GM12878 (cell line): ENCODE measurements around the gene KIN. TPM values are rescaled to one million over a fixed set of nuclear protein-coding genes. Genes with fewer than 3 reads are reported as not detected.
"Not testable (repeated sequence)": the region's sequence is repeated elsewhere in the genome, so short reads cannot be mapped to it uniquely, and the experiment has no call there.

ENCODE experiments used
- ATAC-seq: fragments of 200-7000 bp; cut with Tn5 transposase; 3 replicates; pipeline ENCODE4 v1.9.1; 2020; ENCODE audit warnings: mild to moderate bottlenecking, moderate library complexity
- BruUV-seq: library from RNA; stranded (reverse); fragments of 400-500 nt; replicated peaks from 2 replicates; lab custom pipeline; 2021; lab: Mats Ljungman, UMichigan
- CTCF ChIA-PET: fragments of 300-600 bp; sonication (Branson Sonifier 250); formaldehyde crosslinking; extraction: SDS; loops from one replicate; lab custom pipeline; 2021; ENCODE audit warnings: inconsistent platforms; lab: Yijun Ruan, JAX
- POLR2A ChIA-PET: fragments of 350-600 bp; formaldehyde crosslinking; extraction: SDS; loops from one replicate; lab custom pipeline; 2021; ENCODE audit warnings: inconsistent platforms; lab: Charles Lee
- RAD21 ChIA-PET: fragments of 300-600 bp; sonication (Branson Sonifier 250); formaldehyde crosslinking; loops from one replicate; lab custom pipeline; 2023; ENCODE audit warnings: antibody characterized with exemption; ENCODE audit not compliant: unreplicated experiment; lab: Charles Lee
- SMC1A ChIA-PET: fragments of 300-600 bp; sonication (Branson Sonifier 250); formaldehyde crosslinking; loops from one replicate; lab custom pipeline; 2023; ENCODE audit not compliant: unreplicated experiment, uncharacterized antibody; lab: Charles Lee
- DNase-seq: peaks from one replicate; pipeline ENCODE4 v3.0.0-alpha.2; 2011; ENCODE audit warnings: low read depth, low spot score
- FAIRE-seq: peaks from 3 replicates; lab custom pipeline; 2011; peaks lifted over from hg19 to GRCh38; lab: Jason Lieb, UNC
- H2AFZ ChIP-seq: 2 replicates; pipeline ENCODE4 v1.6.0; 2011; ENCODE audit warnings: low read depth, low read length, control low read depth; ENCODE audit not compliant: control insufficient read depth
- H3K27ac ChIP-seq: 2 replicates; pipeline ENCODE4 v1.5.1; 2011; ENCODE audit warnings: control low read depth; ENCODE audit not compliant: control insufficient read depth, insufficient read depth
- H3K27me3 ChIP-seq, 2 experiments: replicated peaks in 1 of 2; 2 replicates each; pipeline versions ENCODE4 v1.6.0 to v1.6.1; 2011; ENCODE audit warnings: low read length in 1 of 2; ENCODE audit not compliant: control insufficient read depth in 2 of 2, insufficient read depth in 2 of 2
- H3K36me3 ChIP-seq, 2 experiments: 2 replicates each; pipeline ENCODE4 v1.5.1; 2011; ENCODE audit warnings: low read length in 1 of 2; ENCODE audit not compliant: control insufficient read depth in 2 of 2, insufficient read depth in 2 of 2
- H3K4me1 ChIP-seq: 2 replicates; pipeline ENCODE4 v1.6.1; 2011; ENCODE audit warnings: mild to moderate bottlenecking, low read length, moderate library complexity, mixed read lengths; ENCODE audit not compliant: control insufficient read depth, insufficient read depth
- H3K4me2 ChIP-seq: 2 replicates; pipeline ENCODE4 v1.6.0; 2011; ENCODE audit warnings: control low read depth; ENCODE audit not compliant: control insufficient read depth, insufficient read depth
- H3K4me3 ChIP-seq: fragments of 200-600 bp; sonication (generic); 2 replicates; pipeline ENCODE4 v1.5.1; 2016
- H3K79me2 ChIP-seq: 2 replicates; pipeline ENCODE4 v1.6.0; 2011; ENCODE audit warnings: low read length; ENCODE audit not compliant: control insufficient read depth, insufficient read depth
- H3K9ac ChIP-seq: 2 replicates; pipeline ENCODE4 v1.8.0; 2011; ENCODE audit warnings: low read length, control low read depth, mixed read lengths; ENCODE audit not compliant: control insufficient read depth, insufficient read depth
- H3K9me3 ChIP-seq: replicated peaks from 3 replicates; pipeline ENCODE4 v1.5.1; 2011; ENCODE audit warnings: mild to moderate bottlenecking, low read length; ENCODE audit not compliant: control insufficient read depth, insufficient read depth
- H4K20me1 ChIP-seq: 2 replicates; pipeline ENCODE4 v1.6.0; 2011; ENCODE audit not compliant: control insufficient read depth, insufficient read depth
- DPF2 ChIP-seq: fragments of 450-650 bp; IDR thresholded peaks from 2 replicates; pipeline ENCODE4 v1.6.1; 2017; ENCODE audit warnings: mild to moderate bottlenecking
- EED ChIP-seq: sonication (generic); IDR thresholded peaks from 2 replicates; pipeline ENCODE4 v1.6.1; 2016; ENCODE audit warnings: antibody characterized with exemption, low read depth
- JUND ChIP-seq: IDR thresholded peaks from 2 replicates; pipeline ENCODE4 v1.6.1; 2012; ENCODE audit warnings: low read depth, mild to moderate bottlenecking, low read length, improper control_type of control experiment, moderate library complexity
- NFIC ChIP-seq: IDR thresholded peaks from 2 replicates; pipeline ENCODE4 v1.6.1; 2012; ENCODE audit warnings: low read depth, mild to moderate bottlenecking, inconsistent platforms, low read length, moderate library complexity
- PAX5 ChIP-seq: IDR thresholded peaks from 2 replicates; pipeline ENCODE4 v1.6.1; 2011; ENCODE audit warnings: low read depth, low read length, borderline replicate concordance
- POLR2AphosphoS2 ChIP-seq: IDR thresholded peaks from 2 replicates; pipeline ENCODE4 v1.6.1; 2011; ENCODE audit warnings: low read depth, mild to moderate bottlenecking, low read length, improper control_type of control experiment, moderate library complexity
- POLR2AphosphoS5 ChIP-seq: IDR thresholded peaks from 2 replicates; pipeline ENCODE4 v1.6.1; 2011; ENCODE audit warnings: mild to moderate bottlenecking, low read length, inconsistent platforms
- SRF ChIP-seq, 2 experiments: IDR thresholded peaks; 2 replicates each; pipeline ENCODE4 v1.6.1; 2011; ENCODE audit warnings: low read depth in 2 of 2, low read length in 2 of 2, mild to moderate bottlenecking in 1 of 2, moderate library complexity in 1 of 2
- TAF1 ChIP-seq: IDR thresholded peaks from 2 replicates; pipeline ENCODE4 v1.6.1; 2011; ENCODE audit warnings: mild to moderate bottlenecking, low read depth, low read length, borderline replicate concordance
- TARDBP ChIP-seq: IDR thresholded peaks from 2 replicates; pipeline ENCODE4 v1.6.1; 2016; ENCODE audit warnings: borderline replicate concordance
- YBX1 ChIP-seq: fragments of 450-650 bp; IDR thresholded peaks from 2 replicates; pipeline ENCODE4 v1.6.1; 2016; ENCODE audit warnings: antibody characterized with exemption
- ZNF217 ChIP-seq: fragments of 450-650 bp; IDR thresholded peaks from 2 replicates; pipeline ENCODE4 v1.6.1; 2017; ENCODE audit warnings: antibody characterized with exemption, mild to moderate bottlenecking
- WGBS: methylation state at CpG from one replicate; pipeline ENCODE4 v1.1.6; 2016; ENCODE audit warnings: low lambda C conversion rate; ENCODE audit not compliant: insufficient replicate concordance, insufficient coverage; ENCODE audit errors: missing lambda C conversion rate; 5-methylcytosine and 5-hydroxymethylcytosine counted together
- in situ Hi-C: fragments of 300-500 bp; cut with MboI; formaldehyde crosslinking; loops from 9 replicates; pipeline ENCODE4 v1.14.3; 2018; ENCODE audit warnings: mixed read lengths
- intact Hi-C: fragments of 100-400 bp; cut with micrococcal nuclease; formaldehyde crosslinking; loops from one replicate; pipeline ENCODE4 v1.14.2; 2022; ENCODE audit not compliant: unreplicated experiment
- polyA plus RNA-seq, 11 experiments: library from polyadenylated mRNA; depleted of rRNA in 4 of 11; unstranded in 6 of 11; stranded (reverse) in 5 of 11; fragments of >200 nt; fragmentation: Nextera tagmentation in 4 of 11; fragmentation: Illumina TruSeq in 1 of 11; extraction: Ambion mirVana in 4 of 11; extraction: Trizol in 1 of 11; gene quantifications; 1 replicate in 1 of 11; 2 replicates in 10 of 11; pipeline versions ENCODE4 v1.2.1 to v1.2.3, GENCODE V29; 2011 to 2016; ENCODE audit warnings: inconsistent platforms in 2 of 11, missing spikeins in 2 of 11, low read depth in 1 of 11
- total RNA-seq, 4 experiments: library from RNA; depleted of rRNA in 3 of 4; stranded (reverse); fragments of >200 nt in 3 of 4; fragmentation: Illumina TruSeq in 1 of 4; extraction: Trizol in 1 of 4; gene quantifications; 2 replicates each; pipeline versions ENCODE4 v1.2.1 to v1.2.3, GENCODE V29; 2013 to 2021
- TF ChIP-seq, protein P1 (sequence below): fragments of 450-650 bp; IDR thresholded peaks from 2 replicates; pipeline ENCODE4 v1.6.1; 2017; ENCODE audit warnings: mild to moderate bottlenecking, moderate library complexity
- TF ChIP-seq, protein P2 (sequence below): IDR thresholded peaks from 2 replicates; pipeline ENCODE4 v1.6.1; 2011; ENCODE audit warnings: borderline replicate concordance, low read depth, mild to moderate bottlenecking, moderate library complexity, low read length; ENCODE audit not compliant: insufficient read depth, poor library complexity, severe bottlenecking

The KIN gene
- total and polyA plus RNA-seq, 10 of the 15 experiments (the other 5 are each of a cell fraction or from before 2014, with no cell fraction given): 6.8 to 33.2 (median 11.3) TPM

DNA sequence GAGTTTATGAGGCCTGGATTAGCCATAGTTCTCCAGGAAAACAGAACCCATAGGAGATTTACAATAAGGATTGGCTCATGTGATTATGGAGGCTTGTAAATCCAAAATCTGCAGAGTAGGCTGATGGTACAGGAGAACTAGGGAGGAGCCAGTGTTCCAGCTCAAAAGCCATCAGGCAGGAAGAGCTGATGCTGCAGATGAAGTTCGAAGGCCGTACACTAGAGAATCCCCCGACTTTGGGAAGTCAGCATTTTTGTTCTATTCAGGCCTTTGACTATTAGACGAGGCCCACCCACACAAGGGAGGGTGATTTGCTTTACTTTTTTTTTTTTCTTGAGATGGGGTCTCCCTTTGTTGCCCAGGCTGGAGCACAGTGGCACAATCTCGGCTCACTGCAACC, 37.6 kb downstream of the KIN start:
- H3K27me3 ChIP-seq: no peaks in the 10 kb centered on the region
- 94% methylated on average over 5 of the region's 5 CpGs for WGBS
- no peak overlapping the region for H3K4me2 ChIP-seq
- H3K27ac ChIP-seq: no peak overlapping the region
- H3K9me3 ChIP-seq: no peaks in the 10 kb centered on the region
- ChIA-PET RAD21 (no interaction called here), POLR2A (no interaction called here), SMC1A (no interaction called here), CTCF (no interaction called here)
- no peak overlapping the region for H3K4me3 ChIP-seq
- TF ChIP-seq POLR2AphosphoS5 (no peak), ZNF217 (no peak), PAX5 (no peak), NFIC (no peak), EED (no peak), DPF2 (no peak), JUND (no peak), POLR2AphosphoS2 (no peak), TAF1 (no peak), TARDBP (no peak), YBX1 (no peak), SRF (IDR thresholded peaks at IDR 0.05; ENCODE audit: low read depth in 2 of 2, low read length in 2 of 2) (no peak)
- TF ChIP-seq, protein P1, sequence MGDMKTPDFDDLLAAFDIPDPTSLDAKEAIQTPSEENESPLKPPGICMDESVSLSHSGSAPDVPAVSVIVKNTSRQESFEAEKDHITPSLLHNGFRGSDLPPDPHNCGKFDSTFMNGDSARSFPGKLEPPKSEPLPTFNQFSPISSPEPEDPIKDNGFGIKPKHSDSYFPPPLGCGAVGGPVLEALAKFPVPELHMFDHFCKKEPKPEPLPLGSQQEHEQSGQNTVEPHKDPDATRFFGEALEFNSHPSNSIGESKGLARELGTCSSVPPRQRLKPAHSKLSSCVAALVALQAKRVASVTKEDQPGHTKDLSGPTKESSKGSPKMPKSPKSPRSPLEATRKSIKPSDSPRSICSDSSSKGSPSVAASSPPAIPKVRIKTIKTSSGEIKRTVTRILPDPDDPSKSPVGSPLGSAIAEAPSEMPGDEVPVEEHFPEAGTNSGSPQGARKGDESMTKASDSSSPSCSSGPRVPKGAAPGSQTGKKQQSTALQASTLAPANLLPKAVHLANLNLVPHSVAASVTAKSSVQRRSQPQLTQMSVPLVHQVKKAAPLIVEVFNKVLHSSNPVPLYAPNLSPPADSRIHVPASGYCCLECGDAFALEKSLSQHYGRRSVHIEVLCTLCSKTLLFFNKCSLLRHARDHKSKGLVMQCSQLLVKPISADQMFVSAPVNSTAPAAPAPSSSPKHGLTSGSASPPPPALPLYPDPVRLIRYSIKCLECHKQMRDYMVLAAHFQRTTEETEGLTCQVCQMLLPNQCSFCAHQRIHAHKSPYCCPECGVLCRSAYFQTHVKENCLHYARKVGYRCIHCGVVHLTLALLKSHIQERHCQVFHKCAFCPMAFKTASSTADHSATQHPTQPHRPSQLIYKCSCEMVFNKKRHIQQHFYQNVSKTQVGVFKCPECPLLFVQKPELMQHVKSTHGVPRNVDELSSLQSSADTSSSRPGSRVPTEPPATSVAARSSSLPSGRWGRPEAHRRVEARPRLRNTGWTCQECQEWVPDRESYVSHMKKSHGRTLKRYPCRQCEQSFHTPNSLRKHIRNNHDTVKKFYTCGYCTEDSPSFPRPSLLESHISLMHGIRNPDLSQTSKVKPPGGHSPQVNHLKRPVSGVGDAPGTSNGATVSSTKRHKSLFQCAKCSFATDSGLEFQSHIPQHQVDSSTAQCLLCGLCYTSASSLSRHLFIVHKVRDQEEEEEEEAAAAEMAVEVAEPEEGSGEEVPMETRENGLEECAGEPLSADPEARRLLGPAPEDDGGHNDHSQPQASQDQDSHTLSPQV: no peak
- TF ChIP-seq, protein P2, sequence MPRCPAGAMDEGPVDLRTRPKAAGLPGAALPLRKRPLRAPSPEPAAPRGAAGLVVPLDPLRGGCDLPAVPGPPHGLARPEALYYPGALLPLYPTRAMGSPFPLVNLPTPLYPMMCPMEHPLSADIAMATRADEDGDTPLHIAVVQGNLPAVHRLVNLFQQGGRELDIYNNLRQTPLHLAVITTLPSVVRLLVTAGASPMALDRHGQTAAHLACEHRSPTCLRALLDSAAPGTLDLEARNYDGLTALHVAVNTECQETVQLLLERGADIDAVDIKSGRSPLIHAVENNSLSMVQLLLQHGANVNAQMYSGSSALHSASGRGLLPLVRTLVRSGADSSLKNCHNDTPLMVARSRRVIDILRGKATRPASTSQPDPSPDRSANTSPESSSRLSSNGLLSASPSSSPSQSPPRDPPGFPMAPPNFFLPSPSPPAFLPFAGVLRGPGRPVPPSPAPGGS: no peak
- H3K9ac ChIP-seq: no peak overlapping the region
- in situ Hi-C loops (no loop called here), intact Hi-C loops (loop anchor here (10.0 kb wide), 1 partner anchor 1555 kb away; no protein-coding TSS in a partner anchor)
- no peak overlapping the region for H2AFZ ChIP-seq
- DNase-seq (no peak), ATAC-seq (no peak), FAIRE-seq (no peak)
- no TSS peak for BruUV-seq
- H3K79me2 ChIP-seq: no peaks in the 10 kb centered on the region
- peaks cover 0 to 11% of the 10 kb centered on the region in 2 experiments; a peak in 2 of 4 replicates for H3K36me3 ChIP-seq
- H3K4me1 ChIP-seq: no peaks in the 10 kb centered on the region
- no peaks in the 10 kb centered on the region for H4K20me1 ChIP-seq

DNA sequence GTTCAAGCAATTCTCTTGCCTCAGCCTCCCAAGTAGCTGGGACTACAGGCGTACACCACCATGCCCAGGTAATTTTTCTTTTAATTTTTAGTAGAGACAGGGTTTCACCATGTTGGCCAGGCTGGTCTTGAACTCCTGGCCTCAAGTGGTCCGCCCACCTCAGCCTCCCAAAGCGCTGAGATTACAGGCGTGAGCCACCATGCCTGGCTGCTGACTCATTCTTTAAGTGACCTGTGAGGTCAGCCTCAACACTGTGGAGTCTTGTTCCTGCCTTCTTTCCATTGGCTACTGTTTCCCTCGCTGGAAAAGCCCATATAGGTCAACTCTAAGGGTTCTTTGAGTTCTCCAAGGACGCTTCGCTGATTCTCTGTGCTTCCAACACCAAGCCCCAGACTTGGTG, 39.2 kb downstream of the KIN start:
- POLR2A ChIA-PET, SMC1A ChIA-PET, H3K9me3 ChIP-seq, RAD21 ChIA-PET, H3K79me2 ChIP-seq, in situ Hi-C loops, intact Hi-C loops, H2AFZ ChIP-seq, CTCF ChIA-PET, ATAC-seq, H4K20me1 ChIP-seq, DNase-seq, H3K27me3 ChIP-seq, FAIRE-seq, BruUV-seq, H3K36me3 ChIP-seq, H3K4me3 ChIP-seq, H3K4me2 ChIP-seq, H3K4me1 ChIP-seq, H3K27ac ChIP-seq, H3K9ac ChIP-seq: not testable (repeated sequence)
- WGBS: 98% methylated on average over 7 of the region's 7 CpGs
